Stimulated activated CD4-positive, alpha-beta T cell treated with anti-CD3 and anti-CD28 coated beads, Interleukin-2, amount 100 ng/mL, for 4 hours (primary cell): ENCODE data around the gene ATM.
"Not testable (repeated sequence)": the region's sequence is repeated elsewhere in the genome, so short reads cannot be mapped to it uniquely, and the experiment has no call there.

ENCODE experiments used
- DNase-seq: peaks from one replicate; pipeline ENCODE4 v3.0.0-alpha.2; 2020; ENCODE audit warnings: low read depth

The ATM gene

GRCh38 chr11:108220721-108221336, 2.0 kb upstream of the ATM start:
- no peak for DNase-seq

- DNase-seq, result no peak
These were observed 1.5 kb upstream of the ATM start for GRCh38 chr11:108221371-108221770.

DNA sequence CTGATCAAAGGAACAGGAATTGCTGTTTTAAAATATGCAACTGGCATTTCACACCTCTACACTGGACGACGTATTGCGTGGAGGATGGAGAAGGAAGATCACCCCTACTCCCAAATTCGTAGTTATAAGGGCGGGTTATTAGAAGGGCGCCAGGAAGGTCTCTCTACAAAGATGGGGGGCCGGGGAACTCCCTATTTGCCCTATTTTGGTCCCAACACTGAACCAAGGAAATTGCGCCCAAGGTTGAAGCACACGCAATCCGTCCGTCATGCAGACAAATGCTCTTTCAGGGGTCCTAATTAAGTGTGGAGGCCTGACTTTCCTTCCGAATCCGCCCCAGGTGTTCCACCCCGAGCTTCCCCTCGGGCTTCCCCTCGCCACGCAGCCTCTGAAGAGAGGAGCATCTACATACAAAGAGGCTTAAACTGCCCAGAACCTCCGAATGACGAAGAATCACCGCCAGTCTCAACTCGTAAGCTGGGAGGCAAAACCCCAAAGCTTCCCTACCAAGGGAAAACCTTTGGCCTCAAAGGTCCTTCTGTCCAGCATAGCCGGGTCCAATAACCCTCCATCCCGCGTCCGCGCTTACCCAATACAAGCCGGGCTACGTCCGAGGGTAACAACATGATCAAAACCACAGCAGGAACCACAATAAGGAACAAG, 825 bp upstream of the ATM start:
- DNase-seq, result no peak

- no peak for DNase-seq
These were observed 682 bp downstream of the ATM start for GRCh38 chr11:108223348-108224149.

- no peak for DNase-seq
These were observed 1.5 kb downstream of the ATM start for GRCh38 chr11:108224366-108224765.

DNA sequence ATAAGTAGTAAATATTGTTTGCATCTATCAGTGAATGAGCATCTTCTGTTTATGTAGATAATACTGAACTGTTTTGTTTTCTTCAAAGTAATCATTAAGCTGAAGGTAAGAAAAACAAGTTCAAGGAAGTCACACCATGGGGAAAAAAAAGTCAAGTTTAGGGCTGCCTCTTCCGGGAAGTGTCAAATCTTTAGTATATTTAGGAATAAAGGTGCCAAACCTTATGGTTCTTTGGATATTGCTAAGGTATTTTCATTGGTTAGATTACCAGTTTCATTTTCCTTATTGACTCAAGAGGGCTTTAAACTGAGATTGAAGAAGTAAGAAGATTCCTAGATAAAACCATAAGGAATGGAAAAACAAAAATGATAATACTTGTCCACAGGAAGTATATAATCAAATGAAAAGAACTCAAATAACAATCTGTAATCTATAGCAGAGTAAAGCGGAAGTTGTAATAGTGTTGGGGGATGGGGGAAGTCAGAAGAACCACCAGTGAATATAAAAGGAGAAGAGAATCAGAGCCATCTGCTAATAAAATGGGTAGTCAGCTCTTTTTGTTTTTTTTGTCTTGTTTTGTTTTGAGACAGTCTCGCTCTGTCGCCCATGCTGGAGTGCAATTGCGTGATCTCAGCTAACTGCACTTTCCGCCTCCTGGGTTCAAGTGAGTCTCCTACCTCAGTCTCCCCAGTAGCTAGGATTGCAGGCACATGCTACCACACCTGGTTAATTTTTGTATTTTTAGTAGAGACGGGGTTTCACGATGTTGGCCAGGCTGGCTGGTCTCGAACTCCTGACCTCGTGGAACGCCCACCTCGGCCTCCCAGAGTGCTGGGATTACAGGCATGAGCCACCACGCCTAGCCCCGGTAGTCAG, 2.3 kb downstream of the ATM start:
- DNase-seq, result no peak

DNA sequence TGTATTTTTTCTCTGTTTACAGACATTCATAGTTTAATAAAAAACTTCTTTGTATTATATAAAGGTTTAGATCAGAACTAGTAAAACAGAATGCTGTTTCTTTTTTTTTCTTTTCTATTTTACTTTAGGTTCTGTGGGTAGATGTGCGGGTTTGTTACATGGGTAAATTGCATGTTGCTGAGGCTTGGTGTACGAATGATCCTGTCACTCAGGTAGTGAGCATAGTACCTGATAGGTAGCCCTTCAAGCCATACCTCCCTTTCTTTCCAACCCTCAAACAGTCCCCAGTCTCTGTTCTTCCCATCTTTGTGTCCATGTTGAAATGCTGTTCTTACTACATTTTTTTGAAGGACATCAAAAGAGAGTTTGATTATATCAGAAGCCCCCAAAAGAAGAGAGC, 3.2 kb downstream of the ATM start:
- no peak for DNase-seq

GRCh38 chr11:108228251-108228650, 5.4 kb downstream of the ATM start:
- DNase-seq, result no peak

- no peak for DNase-seq
These were observed 10.5 kb downstream of the ATM start for GRCh38 chr11:108233277-108233945.

GRCh38 chr11:108235192-108235591, 12.3 kb downstream of the ATM start:
- DNase-seq, result no peak

DNA sequence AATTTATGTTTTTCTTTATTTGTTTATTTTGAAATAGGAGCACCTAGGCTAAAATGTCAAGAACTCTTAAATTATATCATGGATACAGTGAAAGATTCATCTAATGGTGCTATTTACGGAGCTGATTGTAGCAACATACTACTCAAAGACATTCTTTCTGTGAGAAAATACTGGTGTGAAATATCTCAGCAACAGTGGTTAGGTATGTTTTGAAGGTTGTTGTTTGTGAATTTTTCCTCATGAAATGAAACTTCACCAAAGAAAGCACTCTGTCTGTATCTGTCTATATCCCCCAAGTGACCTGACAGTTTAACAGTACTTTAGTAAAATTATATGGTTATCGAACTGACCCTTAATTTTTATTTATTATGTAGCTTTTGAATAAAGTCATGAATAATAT, 12.8 kb downstream of the ATM start:
- no peak for DNase-seq

DNA sequence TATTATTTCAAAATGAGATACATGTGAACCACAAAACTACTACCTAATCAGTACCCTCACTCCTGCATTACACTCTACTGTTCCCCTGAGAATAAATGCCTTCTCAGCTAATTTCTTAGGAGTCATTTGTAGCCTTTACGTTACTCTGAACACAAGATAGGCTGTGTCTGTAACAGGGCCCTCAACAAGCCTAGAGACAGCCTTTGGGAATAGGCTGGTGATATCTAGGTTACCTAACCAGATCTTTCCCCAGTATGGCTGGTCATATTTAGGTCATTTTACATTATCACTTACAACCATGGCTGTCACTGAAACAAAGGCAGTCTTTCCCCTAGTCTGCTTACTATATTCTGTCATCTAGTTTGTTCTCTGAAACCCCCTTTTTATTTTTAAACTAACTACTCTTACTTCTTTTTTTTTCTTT, 14.2 kb downstream of the ATM start:
- DNase-seq, result no peak

DNA sequence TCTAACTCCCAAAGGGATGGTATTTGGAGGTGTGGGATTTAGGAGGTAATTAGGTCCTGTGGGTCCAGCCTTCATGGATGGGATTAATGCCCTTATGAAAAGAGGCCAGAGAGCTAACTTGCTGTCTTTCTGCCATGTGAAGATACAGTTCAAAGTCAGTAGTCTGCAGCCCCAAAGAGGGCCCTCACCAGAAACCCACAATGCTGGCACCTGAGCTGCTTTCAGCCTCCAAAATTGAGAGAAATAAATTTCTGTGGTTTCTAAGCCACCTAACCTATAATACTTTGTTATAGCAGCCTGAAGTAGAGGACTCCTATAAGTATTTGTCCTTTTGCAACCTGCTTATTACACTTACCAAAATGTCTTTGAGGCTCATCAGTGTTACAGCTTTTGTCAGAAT, 16.2 kb downstream of the ATM start:
- DNase-seq, result no peak

GRCh38 chr11:108241330-108242037, 18.6 kb downstream of the ATM start:
- DNase-seq, result no peak

GRCh38 chr11:108242422-108242821, 19.6 kb downstream of the ATM start:
- no peak for DNase-seq

GRCh38 chr11:108246308-108246707, 23.4 kb downstream of the ATM start:
- DNase-seq, result no peak

DNA sequence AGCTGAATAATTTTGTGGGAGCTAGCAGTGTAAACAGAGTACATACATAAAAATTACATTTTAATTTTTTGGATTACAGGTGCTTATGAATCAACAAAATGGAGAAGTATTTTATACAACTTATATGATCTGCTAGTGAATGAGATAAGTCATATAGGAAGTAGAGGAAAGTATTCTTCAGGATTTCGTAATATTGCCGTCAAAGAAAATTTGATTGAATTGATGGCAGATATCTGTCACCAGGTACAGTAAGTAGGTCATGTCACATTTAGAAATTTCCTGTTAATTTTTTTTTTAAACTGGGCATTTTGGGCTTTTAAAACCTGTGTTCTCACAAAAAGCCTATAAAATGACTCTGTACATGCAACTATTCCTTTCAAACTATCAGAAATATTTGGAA, 24.0 kb downstream of the ATM start:
- no peak for DNase-seq

DNA sequence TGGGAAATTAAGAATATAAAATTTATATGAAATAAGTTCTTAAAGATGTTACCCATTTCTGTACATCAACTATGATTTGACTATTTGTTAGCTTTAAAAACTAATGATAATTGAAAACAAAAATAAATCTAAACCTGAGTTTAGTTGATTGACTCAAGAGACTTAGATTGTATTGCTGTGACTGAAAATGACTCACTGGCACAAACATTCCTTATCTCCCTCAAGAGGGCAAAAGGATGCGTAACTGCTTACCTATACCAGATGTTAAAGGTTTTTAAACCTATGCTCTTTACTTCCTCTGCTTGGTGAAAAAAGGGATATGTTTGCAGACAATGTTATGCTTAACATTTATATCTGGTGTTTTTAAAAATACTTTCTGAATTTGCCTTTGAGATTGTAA, 30.3 kb downstream of the ATM start:
- no peak for DNase-seq

GRCh38 chr11:108269583-108269982, 46.7 kb downstream of the ATM start:
- DNase-seq, result no peak

- DNase-seq, result not testable (repeated sequence)
These were observed 54.2 kb downstream of the ATM start for GRCh38 chr11:108276985-108277616.

DNA sequence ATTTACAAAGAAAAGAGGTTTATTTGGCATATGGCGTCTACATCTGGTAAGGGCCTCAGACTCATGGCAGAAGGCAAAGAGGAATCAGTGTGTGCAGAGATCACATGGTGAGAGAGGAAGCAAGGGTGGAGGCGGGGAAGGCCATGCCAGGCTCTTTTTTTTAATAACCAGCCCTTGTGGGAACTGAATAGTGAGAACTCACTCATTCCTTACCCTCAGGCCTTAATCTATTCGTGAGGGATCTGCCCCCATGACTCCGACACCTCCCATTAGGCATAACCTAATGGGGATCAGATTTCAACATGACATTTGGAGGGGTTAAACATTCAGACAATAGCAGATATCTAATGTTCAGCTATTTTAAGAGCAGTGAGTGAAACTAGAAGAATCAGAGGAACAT, 55.7 kb downstream of the ATM start:
- no peak for DNase-seq
